ENCODE results near the gene SPPL3.
"Not testable (repeated sequence)": the region's sequence is repeated elsewhere in the genome, so short reads cannot be mapped to it uniquely, and the experiment has no call there.

The SPPL3 gene

DNA sequence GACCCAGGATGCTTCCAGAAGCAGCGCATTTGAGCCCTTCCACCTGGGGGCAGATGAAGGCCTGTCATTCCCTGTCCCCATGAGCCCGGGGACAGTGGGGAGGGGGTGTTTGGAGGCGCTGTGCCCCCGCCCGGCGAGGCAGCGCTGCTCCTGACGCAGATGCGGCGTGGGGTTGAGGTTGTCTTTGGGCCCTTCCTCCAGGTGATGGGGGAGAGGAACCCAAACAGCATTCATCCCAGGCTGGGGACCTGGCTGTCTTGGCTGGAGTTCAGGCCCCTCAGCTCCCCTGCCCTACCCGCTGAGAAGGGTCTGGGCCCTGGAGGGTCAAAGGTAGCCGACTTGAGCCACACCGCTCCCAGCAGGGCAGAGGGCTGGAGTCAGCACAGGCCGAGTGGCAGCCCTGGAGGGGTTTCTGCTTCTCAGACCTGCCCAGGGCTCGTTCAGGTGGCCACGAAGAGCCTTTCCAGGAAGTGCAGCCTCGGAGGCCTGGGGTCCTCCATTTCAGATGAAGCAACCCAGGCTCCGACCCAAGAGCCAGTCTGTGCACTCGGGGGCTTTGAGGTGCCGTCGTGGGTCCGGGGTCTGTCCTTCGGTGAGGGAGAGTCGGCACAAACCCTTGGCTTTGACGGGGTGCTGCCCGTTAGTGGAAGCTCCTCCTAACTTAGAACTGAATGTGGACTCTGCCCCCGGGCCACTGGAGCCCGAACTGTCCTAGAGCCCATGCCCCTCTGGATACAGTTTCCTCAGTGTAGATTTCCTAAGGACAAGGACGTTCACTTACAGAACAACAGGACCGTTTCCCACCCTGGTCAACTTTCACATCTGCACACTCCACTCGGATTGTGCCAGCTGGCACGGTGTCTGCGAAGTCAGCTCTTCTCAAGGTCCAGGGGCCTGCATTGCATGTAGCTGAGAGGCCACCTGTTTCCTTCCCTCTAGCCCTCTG is 162.4 kb downstream of the SPPL3 start:
- Mint-ChIP-seq H3K27ac (no peak overlapping the region), H3K4me3 (no peak overlapping the region), H3K4me1 (ENCODE audit: low read depth) (no peaks in the 10 kb centered on the region), H3K27me3 (ENCODE audit: low read depth) (no peaks in the 10 kb centered on the region), H3K36me3 (ENCODE audit: low read depth) (no peaks in the 10 kb centered on the region), H3K9me3 (no peaks in the 10 kb centered on the region)

DNA sequence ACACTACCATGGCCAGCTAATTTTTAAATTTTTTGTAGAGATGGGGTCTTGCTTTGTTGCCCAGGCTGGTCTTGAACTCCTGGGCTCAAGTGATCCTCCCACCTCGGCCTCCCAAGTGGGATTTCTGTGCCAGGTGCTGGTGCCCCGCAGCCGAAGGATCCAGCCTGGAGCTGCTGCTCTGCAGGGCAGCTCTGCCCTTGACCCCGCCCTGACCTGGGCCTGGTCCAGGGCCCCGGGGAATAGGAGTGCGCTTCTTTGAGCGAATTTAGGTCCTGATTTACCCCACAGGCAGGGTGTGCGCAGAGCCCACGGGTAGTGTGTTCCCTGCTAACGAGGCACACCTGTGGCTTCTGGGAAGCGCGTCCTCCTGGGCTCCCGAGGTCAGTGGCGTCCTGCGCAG is 163.3 kb downstream of the SPPL3 start:
- H3K27ac Mint-ChIP-seq = no peak overlapping the region

DNA sequence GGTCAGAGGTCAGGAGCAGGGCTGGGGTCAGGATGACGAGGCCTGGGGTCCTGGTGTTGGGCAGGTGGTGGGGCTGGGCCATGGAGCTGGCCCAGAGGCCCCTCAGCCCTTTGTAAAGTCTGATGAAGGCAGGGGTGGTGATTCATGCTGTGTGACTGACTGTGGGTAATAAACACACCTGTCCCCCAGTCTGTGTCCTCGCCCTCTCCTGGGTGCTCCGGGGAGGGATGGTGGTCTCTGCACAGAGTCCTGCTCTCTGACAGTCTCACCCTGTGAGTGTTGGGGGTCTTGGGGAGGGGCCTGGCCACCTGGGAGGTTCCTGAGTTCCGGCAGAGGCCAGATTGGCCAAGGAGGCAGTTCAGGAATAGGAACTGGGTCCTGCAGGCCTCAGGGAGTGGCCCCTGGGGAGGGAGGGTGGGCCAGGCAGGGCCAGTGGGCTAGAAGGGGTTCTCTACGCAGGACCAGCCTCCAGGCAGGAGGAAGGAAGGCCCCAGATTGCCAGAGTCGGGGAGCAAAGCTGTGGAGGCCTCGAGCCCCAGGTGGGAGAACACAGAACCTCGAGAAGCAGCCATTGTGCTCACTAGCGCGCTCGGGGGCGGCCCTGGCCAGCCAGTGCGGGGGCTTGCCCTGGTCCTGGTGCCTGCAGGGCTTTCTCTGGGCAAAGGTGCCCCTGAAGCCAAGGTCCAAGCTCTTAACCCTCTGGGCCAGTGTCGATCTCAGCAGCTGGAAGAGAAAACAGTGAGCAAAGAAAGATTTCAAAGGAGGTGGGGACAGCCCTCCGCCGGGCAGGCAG is 164.1 kb downstream of the SPPL3 start:
- no peaks in the 10 kb centered on the region for H3K4me1 Mint-ChIP-seq (ENCODE audit: low read depth)
- H3K36me3 Mint-ChIP-seq (ENCODE audit: low read depth) = no peaks in the 10 kb centered on the region
- H3K27me3 Mint-ChIP-seq (ENCODE audit: low read depth) = no peaks in the 10 kb centered on the region
- no peak overlapping the region for H3K27ac Mint-ChIP-seq
- H3K9me3 Mint-ChIP-seq = no peaks in the 10 kb centered on the region
- H3K4me3 Mint-ChIP-seq = no peak overlapping the region

More for the DNA sequence above, 163.3 kb downstream of the SPPL3 start:
- no peaks in the 10 kb centered on the region for H3K4me1 Mint-ChIP-seq (ENCODE audit: low read depth)
- H3K4me3 Mint-ChIP-seq = no peak overlapping the region
- no peaks in the 10 kb centered on the region for H3K36me3 Mint-ChIP-seq (ENCODE audit: low read depth)
- H3K9me3 Mint-ChIP-seq = no peaks in the 10 kb centered on the region
- H3K27me3 Mint-ChIP-seq (ENCODE audit: low read depth) = no peaks in the 10 kb centered on the region

DNA sequence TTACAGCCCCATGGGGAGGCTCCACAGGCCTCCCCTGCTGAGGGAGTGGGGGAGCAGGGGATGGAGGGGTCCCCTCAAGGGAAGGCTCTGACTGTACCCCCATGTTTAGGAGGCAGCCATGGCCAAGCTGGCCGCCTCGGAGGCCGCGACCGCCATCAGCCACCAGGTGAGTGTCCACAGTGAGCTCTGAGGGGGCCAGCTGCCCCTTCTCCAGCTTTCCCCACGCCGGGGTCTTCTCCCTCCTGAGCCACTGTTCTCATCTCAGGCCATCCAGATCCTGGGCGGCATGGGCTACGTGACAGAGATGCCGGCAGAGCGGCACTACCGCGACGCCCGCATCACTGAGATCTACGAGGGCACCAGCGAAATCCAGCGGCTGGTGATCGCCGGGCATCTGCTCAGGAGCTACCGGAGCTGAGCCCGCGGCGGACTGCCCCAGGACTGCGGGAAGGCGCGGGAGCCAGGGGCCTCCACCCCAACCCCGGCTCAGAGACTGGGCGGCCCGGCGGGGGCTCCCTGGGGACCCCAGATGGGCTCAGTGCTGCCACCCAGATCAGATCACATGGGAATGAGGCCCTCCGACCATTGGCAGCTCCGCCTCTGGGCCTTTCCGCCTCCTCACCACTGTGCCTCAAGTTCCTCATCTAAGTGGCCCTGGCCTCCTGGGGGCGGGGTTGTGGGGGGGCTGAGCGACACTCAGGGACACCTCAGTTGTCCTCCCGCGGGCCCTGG is 165.0 kb downstream of the SPPL3 start:
- H3K4me1 Mint-ChIP-seq (ENCODE audit: low read depth) = no peaks in the 10 kb centered on the region

DNA sequence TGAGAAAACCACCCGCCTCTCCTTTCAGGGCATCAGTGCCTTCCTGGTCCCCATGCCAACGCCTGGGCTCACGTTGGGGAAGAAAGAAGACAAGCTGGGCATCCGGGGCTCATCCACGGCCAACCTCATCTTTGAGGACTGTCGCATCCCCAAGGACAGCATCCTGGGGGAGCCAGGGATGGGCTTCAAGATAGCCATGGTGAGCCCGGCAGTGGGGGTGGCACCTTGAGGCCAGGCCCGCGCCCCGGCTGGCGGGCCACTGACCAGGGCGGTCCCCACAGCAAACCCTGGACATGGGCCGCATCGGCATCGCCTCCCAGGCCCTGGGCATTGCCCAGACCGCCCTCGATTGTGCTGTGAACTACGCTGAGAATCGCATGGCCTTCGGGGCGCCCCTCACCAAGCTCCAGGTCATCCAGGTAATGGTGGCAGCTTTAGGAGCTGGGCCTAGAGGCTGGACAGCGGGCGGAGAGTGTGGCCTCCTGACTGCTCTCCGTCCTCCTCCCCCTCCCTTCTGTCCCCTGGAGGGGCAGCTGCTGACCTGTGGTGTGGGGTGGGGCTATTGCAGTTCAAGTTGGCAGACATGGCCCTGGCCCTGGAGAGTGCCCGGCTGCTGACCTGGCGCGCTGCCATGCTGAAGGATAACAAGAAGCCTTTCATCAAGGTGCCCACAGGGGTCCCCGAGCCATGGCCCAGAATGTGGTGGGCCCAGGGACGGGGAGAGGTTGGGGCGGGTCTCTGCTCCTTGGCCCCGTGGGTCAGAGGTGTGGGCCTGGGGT is 165.7 kb downstream of the SPPL3 start:
- H3K4me3 Mint-ChIP-seq = no peak overlapping the region
- H3K27me3 Mint-ChIP-seq (ENCODE audit: low read depth) = no peaks in the 10 kb centered on the region
- H3K27ac Mint-ChIP-seq = no peak overlapping the region
- H3K4me1 Mint-ChIP-seq (ENCODE audit: low read depth) = no peaks in the 10 kb centered on the region
- H3K9me3 Mint-ChIP-seq = no peaks in the 10 kb centered on the region
- peaks cover 2% of the 10 kb centered on the region for H3K36me3 Mint-ChIP-seq (ENCODE audit: low read depth)

More for the DNA sequence above, 165.0 kb downstream of the SPPL3 start:
- Mint-ChIP-seq H3K4me3 (no peak overlapping the region), H3K9me3 (no peaks in the 10 kb centered on the region), H3K27ac (no peak overlapping the region), H3K36me3 (ENCODE audit: low read depth) (no peaks in the 10 kb centered on the region), H3K27me3 (ENCODE audit: low read depth) (no peaks in the 10 kb centered on the region)

DNA sequence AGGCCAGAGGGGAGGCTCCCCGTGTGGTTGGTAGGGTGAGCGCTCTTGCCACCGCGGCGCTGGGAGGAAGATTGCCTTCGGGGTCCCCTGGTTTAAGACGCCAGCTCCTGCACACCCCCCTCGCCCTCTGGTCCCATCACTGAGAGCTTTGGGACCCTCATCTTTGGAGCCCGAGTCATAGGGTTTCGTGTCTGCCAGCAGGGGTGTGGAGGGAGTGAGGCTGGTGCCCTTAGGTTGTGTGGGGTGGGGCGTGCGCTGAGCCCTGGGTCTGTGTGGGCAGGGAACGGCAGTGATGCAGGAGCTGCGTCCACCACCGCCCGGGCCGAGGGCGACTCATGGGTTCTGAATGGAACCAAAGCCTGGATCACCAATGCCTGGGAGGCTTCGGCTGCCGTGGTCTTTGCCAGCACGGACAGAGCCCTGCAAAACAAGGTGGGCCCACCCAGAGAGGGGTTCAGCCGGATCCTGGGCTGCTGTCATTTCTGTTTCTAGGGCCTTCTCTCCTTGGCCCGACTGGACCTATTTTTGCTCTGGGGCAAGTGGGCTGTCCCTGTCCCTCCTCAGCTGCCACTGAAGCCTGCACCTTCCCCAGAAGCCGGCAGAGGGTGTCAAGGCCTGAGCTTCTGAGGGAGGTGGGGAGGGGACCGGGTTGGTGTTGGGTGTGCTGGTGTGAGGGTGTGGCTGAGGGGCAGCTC is 166.5 kb downstream of the SPPL3 start:
- Mint-ChIP-seq H3K9me3 (no peaks in the 10 kb centered on the region), H3K27me3 (ENCODE audit: low read depth) (no peaks in the 10 kb centered on the region), H3K4me1 (ENCODE audit: low read depth) (no peaks in the 10 kb centered on the region), H3K36me3 (ENCODE audit: low read depth) (peaks cover 2% of the 10 kb centered on the region), H3K4me3 (no peak overlapping the region), H3K27ac (no peak overlapping the region)

DNA sequence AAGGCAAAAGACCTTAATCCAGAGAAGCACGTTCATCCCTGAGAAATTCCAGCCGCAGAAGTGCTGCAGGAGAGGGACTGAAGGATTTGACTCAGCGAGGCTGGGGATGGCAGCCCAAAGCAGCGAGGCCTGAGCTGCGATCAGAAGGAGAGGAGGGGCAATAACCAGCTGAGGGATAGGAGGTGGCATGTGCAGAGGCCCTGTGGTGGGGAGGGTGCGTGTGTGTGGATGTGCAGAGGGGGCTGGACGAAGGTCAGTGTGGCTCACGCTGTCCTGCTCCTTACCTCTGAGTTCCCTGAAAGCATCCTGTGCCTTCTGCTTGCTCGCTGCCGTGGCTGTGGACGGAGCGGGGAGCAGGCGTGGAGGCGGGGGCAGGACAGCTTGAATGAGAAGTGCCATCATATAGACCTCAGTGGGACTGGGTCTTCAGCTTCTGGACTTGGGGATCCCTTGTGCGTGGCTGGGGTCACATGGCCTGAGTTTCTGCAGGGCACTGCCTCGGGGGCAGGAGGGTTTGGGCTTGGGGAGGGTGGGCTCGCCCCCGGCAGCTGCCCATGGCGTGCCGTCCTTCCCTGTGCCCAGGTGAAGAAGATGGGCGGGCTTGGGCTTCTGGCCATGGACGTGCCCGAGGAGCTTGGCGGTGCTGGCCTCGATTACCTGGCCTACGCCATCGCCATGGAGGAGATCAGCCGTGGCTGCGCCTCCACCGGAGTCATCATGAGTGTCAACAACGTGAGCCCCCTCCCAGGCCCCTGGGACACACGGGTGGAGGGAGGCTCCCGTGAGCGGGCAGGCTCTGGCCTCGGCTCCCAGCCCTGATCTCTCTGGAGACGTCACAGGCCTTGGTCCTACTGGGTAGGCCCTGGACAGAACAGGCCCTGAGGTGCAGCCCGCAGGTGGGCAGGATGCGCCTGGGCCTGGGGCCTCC is 167.5 kb downstream of the SPPL3 start:
- no peak overlapping the region for H3K4me3 Mint-ChIP-seq

DNA sequence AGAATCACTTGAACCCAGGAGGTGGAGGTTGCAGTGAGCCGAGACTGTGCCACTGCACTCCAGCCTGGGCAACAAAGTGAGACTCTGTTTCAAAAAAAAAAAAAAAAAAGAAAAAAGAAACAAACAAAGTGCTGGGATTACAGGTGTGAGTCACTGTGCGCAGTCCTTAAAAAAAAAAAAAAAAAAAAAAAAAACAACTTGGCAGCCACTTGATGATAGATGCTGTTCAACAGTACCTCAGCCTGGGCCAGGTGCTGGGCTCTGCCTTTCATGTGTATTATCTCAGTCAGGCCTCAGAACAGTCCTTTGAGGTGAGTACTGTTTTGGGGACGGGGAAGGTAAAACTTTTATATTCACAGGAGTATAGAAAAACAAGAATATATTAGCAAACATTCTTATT is 169.0 kb downstream of the SPPL3 start:
- H3K27me3 Mint-ChIP-seq (ENCODE audit: low read depth) = no peaks in the 10 kb centered on the region
- H3K27ac Mint-ChIP-seq = no peak overlapping the region
- no peak overlapping the region for H3K4me3 Mint-ChIP-seq
- no peaks in the 10 kb centered on the region for H3K9me3 Mint-ChIP-seq
- peaks cover 6% of the 10 kb centered on the region for H3K36me3 Mint-ChIP-seq (ENCODE audit: low read depth)
- no peaks in the 10 kb centered on the region for H3K4me1 Mint-ChIP-seq (ENCODE audit: low read depth)

More for the DNA sequence above, 167.5 kb downstream of the SPPL3 start:
- no peaks in the 10 kb centered on the region for H3K27me3 Mint-ChIP-seq (ENCODE audit: low read depth)
- no peaks in the 10 kb centered on the region for H3K4me1 Mint-ChIP-seq (ENCODE audit: low read depth)
- H3K27ac Mint-ChIP-seq = no peak overlapping the region
- H3K9me3 Mint-ChIP-seq = no peaks in the 10 kb centered on the region
- peaks cover 2% of the 10 kb centered on the region for H3K36me3 Mint-ChIP-seq (ENCODE audit: low read depth)

DNA sequence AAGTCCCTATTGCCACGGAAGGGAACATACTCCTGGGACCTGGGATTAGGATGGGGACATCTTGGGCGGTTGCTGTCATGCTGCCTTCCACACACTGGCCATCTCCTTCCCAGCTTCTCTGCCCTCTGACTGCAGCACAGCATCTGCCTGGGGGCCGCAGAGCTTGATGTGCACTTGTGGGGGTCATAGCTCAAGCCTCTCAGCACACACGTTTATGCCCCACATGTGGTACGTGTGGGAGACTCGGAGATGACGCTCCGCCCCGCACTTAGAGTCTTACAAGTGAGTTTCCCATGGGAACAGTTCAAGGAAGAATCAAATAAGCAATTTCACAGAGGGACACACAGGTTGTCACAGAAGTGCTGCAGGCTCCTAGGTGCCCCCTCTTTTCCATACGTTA is 169.9 kb downstream of the SPPL3 start:
- no peaks in the 10 kb centered on the region for H3K27me3 Mint-ChIP-seq (ENCODE audit: low read depth)
- H3K9me3 Mint-ChIP-seq = no peaks in the 10 kb centered on the region
- no peak overlapping the region for H3K27ac Mint-ChIP-seq
- H3K4me1 Mint-ChIP-seq (ENCODE audit: low read depth) = no peaks in the 10 kb centered on the region
- H3K36me3 Mint-ChIP-seq (ENCODE audit: low read depth) = peaks cover 14% of the 10 kb centered on the region
- no peak overlapping the region for H3K4me3 Mint-ChIP-seq

DNA sequence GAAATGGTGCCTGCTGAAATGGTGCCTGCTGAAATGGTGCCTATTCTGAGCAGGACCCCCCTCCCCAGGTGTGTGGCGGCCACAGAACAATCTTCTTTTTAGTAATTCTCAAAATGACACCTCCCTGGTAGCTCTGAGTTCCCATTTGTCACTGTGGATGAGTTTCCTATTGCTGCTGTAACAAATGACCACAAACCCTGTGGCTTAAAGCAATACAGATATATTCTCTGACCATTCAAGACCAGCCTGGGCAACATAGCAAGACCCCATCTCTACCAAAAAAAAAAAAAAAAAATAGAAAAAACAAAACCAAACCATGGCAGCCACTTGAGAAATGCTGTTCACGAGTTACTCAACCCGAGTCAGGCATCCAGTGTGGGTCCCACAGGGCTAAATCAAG is 170.6 kb downstream of the SPPL3 start:
- H3K4me1 Mint-ChIP-seq (ENCODE audit: low read depth) = no peaks in the 10 kb centered on the region
- no peak overlapping the region for H3K27ac Mint-ChIP-seq
- H3K4me3 Mint-ChIP-seq = no peak overlapping the region
- H3K36me3 Mint-ChIP-seq (ENCODE audit: low read depth) = peaks cover 14% of the 10 kb centered on the region
- no peaks in the 10 kb centered on the region for H3K9me3 Mint-ChIP-seq
- H3K27me3 Mint-ChIP-seq (ENCODE audit: low read depth) = no peaks in the 10 kb centered on the region

DNA sequence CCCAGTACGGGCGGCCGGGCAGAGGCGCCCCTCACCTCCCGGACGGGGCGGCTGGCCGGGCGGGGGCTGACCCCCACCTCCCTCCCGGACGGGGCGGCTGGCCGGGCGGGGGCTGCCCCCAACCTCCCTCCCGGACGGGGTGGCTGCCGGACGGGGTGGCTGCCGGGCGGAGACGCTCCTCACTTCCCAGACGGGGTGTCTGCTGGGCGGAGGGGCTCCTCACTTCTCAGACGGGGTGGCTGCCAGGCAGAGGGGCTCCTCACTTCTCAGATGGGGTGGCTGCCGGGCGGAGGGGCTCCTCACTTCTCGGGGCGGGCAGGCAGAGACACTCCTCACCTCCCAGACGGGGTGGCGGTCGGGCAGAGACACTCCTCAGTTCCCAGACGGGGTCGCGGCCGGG is 172.0 kb downstream of the SPPL3 start:
- not testable (repeated sequence) for H3K27ac Mint-ChIP-seq; H3K4me3 Mint-ChIP-seq; H3K4me1 Mint-ChIP-seq (ENCODE audit: low read depth); H3K9me3 Mint-ChIP-seq; H3K27me3 Mint-ChIP-seq (ENCODE audit: low read depth)
- peaks cover 14% of the 10 kb centered on the region for H3K36me3 Mint-ChIP-seq (ENCODE audit: low read depth)

DNA sequence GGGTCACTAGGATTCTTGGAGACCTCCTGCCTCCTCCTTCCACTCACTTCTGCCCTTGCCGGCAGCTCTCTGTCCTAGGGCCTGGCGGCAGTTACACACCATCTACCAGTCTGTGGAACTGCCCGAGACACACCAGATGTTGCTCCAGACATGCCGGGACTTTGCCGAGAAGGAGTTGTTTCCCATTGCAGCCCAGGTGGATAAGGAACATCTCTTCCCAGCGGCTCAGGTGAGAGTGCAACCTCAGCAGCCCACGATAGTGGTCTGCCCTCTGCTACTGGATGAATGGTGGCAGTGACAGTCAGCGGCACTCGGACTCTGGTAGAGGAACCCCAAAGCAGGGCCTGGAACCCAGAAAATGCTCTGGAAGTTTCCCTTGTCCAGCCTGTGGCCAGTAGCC is 177.2 kb downstream of the SPPL3 start:
- Mint-ChIP-seq H3K27ac (no peak overlapping the region), H3K4me3 (no peak overlapping the region), H3K4me1 (ENCODE audit: low read depth) (peaks cover 14% of the 10 kb centered on the region)

DNA sequence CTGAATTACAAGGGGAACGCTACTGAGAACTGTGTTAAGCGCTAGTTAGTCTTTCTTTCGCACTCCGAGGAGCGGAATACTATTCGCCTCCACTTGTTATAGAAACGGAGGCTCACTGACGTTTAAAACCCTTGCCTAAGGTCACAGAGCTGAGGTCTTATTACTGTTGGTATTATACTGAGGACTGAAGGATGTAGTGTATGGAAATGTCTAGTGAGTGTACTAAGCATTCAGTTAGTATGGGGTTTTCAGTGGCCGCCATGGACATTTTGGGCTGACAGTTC is 177.7 kb downstream of the SPPL3 start:
- Mint-ChIP-seq H3K36me3 (ENCODE audit: low read depth) (peaks cover 25% of the 10 kb centered on the region), H3K27ac (peak overlapping the region; percentile 71), H3K4me3 (peak overlapping the region; percentile 92)

More for the DNA sequence above, 177.2 kb downstream of the SPPL3 start:
- Mint-ChIP-seq H3K9me3 (no peaks in the 10 kb centered on the region), H3K27me3 (ENCODE audit: low read depth) (no peaks in the 10 kb centered on the region), H3K36me3 (ENCODE audit: low read depth) (peaks cover 25% of the 10 kb centered on the region)

More for the DNA sequence above, 177.7 kb downstream of the SPPL3 start:
- H3K27me3 Mint-ChIP-seq (ENCODE audit: low read depth) = no peaks in the 10 kb centered on the region
- H3K9me3 Mint-ChIP-seq = no peaks in the 10 kb centered on the region
- peaks cover 14% of the 10 kb centered on the region for H3K4me1 Mint-ChIP-seq (ENCODE audit: low read depth)

Measured in T-helper 1 cell treated with Interleukin-12 subunit alpha and Interleukin-12 subunit beta and Interleukin-4 antibody, amounts not matched to agents 30 μg/mL and 1 μg/mL, for 36 hours (primary cell).